HG02981 (cell line): ENCODE data around the gene MYO16.
"Not testable (repeated sequence)": the region's sequence is repeated elsewhere in the genome, so short reads cannot be mapped to it uniquely, and the experiment has no call there.

Experiments used
- ATAC-seq: cut with Tn5 transposase; IDR thresholded peaks from one replicate; pipeline ENCODE4 v1.9.1; 2021; ENCODE audit warnings: mild to moderate bottlenecking, moderate library complexity; ENCODE audit not compliant: unreplicated experiment

The MYO16 gene

DNA sequence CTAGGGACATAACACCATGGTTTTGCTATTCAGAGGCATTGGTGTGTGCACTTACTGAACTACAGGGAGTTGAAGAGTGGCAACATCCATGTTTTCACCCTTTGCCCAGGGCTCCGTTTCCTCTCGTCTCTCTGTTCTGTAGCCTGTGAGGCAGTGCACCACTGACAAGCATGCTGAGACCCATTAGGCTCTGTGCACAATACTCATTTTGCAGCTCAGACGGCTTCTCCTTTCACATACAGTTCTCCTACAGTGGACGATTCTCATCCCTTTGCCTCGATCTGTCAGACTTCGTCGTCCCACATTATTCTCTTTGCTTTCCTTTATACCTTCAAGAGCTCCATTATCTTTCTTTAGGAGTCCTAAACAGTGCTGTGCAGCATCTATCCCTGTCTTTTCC, 403.7 kb downstream of the MYO16 start:
- ATAC-seq = no peak

DNA sequence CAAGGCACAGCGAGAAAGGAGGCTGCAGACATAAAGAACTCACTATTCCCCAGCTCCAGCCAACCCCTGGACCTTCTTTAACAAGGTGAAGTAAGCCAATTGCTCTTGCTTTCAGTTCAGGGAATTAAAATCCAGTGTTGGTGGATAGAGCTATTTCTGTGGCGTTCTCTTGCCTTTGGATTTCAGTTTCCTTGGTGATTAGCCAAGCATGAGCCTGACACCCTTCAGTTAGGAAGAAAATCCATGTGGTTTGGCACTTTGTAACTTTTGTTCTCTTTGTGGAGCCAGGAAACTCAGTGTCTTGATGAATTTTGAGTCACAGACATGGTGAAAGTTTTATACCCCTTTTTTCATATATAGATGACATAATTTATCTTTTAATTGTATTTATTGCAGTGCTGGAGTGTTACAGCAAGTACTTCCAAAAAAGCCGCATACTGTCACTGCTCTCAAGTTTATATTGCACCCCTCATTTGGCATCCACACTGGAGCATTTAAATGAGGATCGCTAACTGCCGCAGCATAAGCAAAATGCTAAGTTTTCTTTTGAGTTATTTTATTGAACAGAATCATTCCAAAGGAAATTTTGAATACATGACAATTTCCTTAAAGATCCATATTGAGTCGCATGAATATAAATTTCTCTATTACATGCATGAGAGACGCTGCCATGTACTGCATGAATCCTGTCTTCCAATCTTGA, 406.8 kb downstream of the MYO16 start:
- ATAC-seq = no peak

DNA sequence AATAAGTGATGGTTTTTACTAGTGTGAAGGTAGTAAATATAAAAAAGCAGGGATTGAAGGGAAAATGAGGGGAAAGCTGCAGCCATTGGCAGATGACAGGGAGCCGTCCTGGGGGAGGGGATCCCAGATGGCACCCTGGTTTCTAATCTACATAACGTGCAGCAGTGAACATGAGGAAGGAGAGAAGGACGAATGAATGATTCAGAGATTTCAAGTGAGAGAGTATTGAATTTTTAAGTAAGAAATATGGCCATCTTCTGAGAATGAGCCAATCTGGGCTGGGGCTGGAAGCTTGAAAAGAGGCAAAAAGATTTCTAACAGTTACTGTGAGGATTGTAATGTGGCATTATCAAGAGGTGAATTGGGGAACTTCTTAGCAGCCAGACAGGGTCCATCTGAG, 414.2 kb downstream of the MYO16 start:
- ATAC-seq = no peak

DNA sequence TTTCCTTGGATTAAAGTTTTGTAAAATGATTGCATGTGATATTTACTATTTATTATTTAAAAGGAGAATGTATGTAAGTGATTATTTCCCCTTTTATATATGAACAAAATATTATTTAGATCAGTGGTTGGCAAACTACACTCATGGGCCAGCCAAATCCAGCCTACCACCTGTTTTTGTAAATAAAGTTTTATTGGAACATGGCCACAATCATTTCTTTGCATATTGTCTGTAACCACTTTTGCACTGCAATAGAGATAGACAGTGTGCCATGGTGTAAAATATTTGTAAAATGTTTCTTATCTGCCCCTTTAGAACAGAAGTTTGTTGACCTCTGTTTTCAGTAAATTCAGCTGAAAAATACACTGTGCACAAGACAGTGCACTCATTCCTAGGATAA, 426.4 kb downstream of the MYO16 start:
- ATAC-seq = no peak

DNA sequence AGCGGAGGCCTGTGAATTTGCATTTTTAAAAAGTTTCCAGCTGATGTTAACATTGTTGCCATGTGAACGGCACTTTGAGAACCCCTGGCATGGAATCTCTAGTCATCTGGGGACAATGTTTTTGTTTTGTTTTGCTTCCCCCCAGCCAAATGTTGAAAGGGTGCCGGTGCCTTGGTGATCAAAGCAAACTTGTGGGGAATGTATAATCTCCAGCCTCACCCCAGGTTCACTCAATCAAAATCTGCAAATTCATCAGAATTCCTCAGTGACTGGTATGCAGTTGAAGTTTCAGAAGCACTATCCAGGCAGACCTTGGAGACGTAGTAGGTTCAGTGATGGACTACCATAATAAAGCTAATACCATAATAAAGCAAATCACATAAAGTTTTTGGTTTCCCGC, 428.7 kb downstream of the MYO16 start:
- no peak for ATAC-seq

DNA sequence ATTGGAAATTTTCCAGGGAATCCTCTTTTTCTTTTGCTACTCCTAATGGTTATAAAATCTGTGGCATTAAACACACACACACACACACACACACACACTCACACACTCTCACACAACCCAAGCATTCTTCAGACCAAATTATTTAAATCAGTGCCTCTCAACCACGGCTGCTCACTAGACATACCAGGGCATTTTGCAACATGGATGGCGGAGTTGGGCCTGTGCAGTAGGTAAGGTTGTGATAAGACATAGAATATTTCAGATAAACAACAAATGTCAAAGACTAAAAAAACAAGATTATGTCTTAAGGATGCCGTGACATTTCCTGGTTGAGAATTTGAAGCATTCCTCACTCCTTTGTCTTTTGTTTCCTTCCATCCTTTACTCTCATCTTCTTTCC, 443.1 kb downstream of the MYO16 start:
- no peak for ATAC-seq

DNA sequence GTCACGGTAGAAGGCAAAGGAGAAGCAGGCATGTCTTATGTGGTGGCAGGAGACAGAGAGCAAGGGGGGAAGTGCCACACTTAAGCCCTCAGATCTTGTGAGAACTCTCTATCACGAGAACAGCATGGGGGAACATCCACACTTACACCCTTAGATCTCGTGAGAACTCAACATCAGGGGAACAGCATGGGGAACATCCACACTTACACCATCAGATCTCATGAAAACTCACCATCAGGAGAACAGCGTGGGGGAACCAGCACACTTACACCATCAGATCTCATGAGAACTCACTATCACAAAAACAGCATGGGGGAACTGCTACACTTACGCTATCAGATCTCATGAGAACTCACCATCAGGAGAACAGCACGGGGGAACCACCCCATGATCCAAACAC, 445.0 kb downstream of the MYO16 start:
- no peak for ATAC-seq

DNA sequence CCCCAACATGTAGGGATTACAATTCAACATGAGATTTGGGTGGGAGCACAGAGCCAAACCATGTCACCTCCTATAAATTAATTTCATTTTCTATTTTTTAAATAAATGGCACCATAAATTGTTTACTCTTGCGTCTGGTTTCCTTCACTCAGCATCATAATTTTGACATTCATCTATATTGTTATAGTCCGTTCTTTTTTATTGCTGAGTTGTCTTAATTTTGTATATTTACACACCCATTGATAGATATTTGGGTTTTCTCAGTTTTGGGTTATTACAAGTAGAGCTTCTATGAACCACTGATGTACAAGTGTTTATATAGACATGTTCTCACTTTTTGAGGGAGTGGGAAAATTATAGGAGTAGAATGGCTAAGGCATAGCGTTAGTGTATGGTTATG, 445.4 kb downstream of the MYO16 start:
- no peak for ATAC-seq

DNA sequence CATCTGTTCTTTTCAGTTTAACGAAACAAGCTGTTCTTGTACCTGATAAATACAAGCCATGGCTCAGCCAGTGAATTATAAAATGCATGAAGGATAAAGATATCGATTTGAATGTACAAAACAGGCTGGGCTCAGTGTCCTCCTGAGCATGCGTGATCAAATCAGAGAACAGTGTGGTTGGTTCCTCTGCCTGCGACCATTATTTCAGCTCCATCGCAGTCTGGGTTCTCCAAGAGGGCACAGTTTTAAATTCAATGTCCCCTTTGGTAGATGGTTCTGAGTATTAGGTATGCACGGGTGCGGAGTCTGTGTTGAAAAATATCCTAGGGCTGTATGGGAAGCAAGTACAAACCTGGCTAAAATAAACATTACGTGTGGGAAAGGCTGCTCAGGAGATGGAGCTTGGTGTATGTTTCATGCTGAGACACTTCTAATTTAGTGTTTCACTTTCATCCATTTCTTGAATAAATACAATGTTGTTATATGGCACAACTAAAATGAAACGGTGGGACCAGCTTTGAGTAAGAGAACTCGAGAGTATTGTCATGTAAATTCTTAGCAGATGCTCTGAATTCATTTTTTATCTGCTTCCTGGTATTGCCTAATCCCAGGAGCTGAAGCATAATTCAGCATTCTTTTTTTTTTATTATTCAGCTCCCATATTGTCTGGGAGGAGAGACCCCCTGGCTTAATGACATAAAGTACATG, 458.7 kb downstream of the MYO16 start:
- ATAC-seq = no peak

DNA sequence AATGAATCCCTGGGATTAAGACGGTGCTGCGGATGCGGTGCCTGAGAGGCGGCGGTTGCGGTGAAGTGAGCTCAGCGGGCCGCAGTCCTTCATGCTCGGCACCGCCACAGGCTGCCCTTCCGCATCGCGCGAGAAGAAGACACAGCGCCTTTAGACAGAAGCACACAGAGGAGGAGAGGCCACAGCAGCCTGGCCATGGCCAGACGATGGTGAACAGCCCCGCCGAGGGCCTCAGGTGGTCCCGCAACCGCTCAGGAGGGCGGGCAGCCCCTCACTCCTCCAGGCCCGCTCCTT, 459.2 kb downstream of the MYO16 start:
- no peak for ATAC-seq

DNA sequence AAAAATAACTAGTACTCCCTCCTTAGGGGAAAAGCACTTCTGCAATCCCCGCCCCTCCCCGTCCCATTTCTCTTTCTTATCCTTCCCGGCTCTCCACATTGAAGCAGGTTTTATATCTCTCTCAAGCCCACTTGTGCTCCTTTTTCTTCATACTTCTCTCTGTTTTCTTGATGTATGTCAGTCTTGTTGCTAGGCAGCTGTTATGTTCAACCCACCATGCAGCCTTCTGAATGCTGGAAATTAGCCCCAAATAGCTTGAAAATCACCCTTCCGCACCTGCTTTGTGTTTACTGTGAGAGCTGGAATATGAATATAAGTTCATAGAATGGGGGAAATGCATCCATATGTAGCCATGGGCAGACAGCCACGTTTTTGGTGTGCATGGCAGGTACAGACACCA, 461.4 kb downstream of the MYO16 start:
- no peak for ATAC-seq

DNA sequence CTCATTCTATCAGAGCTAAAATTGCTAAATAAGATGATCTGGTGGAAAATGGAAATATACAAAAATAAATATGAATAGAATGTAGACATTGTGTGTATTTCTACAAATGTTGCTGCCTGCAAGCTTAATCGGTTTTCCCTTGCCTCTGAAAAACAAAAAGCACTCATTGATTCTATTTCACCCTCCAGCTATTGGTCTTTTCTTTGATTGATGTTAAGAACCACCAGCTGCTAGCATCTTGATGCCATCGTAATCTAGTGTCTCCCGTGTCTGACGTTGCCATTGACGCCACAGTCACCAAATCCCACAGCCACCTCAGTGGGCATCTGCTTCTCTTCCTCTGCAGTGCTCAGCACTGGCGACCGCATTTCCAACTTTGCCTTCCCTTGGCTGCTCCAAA, 461.8 kb downstream of the MYO16 start:
- ATAC-seq = no peak

DNA sequence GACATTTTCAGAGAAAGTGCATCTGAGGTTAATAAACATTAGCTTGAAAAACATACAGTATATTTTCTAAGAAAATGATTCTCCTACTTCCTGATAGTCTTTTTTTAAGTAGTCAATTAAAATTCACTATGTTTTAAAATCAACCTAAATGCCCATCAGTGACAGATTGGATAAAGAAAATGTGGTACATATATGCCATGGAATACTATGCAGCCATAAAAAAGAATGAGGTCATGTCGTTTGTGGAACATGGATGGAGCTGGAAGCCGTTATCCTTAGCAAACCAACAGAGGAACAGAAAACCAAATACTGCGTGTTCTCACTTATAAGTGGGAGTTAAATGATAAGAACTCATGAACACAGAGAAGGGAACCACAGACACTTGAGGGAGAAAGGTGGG, 462.8 kb downstream of the MYO16 start:
- ATAC-seq = not testable (repeated sequence)

DNA sequence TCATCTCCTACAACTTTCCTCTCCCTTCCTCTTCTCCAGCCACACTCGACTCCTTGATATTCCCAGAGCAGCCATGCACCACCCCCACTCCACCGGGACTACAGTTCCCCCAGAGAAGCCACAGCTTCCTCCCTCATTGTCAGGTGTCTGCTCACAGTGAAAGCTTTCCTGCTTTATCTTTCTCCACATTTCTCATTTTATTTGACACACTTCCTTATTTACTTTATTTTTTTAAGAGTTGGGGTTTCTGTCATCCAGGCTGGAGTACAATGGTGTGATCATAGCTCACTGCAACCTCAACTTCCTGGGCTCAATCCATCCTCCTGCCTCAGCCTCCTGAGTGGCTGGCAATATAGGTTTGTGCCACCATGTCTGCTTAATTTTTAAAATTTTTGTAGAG, 464.6 kb downstream of the MYO16 start:
- ATAC-seq = no peak

DNA sequence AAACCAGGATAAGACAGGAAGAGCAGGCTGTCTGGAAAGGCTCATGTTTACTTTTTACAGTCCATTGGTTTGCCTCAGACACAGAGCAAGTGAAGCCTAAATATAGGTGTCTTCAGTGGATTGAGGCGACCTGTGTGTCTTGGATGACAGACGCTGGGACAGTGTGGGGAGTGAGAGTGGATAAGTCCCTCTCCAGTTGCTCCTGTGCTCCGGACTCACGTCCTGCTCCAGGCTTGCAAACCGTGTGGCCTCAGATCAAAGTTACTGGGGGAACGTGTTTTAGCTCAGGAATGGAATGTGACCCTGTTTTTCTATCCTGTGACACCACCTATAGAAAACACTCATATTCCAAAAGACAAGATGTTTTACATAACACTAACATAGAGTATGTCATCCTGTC, 465.7 kb downstream of the MYO16 start:
- no peak for ATAC-seq

DNA sequence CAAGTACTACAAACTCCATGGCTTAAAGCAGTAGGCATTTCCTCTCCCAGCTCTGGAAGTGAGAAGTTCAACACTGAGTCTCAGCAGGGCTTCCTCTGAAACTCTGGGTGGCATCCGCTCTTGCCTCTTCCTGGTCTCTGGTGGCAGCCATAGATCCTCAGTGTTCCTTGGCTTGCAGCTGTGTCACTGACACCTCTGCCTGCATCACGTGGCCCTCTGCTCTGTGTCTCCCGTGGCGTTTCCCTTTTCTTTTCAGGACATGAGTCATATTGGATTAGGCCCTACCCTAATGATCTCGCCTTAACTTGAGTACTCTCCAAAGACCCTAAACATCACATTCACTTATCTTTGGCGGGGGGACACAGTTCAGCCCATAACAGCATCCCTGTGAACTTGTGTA, 466.7 kb downstream of the MYO16 start:
- no peak for ATAC-seq

DNA sequence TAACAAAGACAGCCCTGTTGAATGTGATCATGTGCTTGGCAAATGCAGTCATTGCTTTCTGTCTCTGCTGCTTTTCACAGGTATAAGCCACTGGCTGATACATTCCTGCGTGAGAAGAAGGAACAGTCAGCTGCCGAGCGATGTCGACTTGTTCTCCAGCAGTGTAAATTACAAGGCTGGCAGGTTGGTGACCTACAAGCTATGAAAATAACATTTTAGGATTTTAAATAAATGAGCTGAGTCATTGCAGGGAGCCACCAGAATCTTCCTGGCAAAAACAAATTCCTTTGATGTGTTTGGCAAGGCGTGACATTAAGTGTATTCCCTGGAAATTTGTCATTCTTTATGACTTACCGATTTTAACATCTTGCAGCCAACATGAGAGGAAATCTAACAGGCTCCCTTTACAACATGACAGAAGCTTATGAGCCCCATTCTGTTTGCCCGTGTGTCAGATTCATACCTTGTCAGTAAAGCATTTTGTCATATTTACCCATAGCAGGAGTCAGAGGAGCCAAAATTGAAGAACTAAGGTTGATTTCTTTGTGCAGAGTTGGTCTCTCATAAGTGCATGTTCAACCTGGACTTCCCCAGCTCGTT, 471.4 kb downstream of the MYO16 start:
- no peak for ATAC-seq

DNA sequence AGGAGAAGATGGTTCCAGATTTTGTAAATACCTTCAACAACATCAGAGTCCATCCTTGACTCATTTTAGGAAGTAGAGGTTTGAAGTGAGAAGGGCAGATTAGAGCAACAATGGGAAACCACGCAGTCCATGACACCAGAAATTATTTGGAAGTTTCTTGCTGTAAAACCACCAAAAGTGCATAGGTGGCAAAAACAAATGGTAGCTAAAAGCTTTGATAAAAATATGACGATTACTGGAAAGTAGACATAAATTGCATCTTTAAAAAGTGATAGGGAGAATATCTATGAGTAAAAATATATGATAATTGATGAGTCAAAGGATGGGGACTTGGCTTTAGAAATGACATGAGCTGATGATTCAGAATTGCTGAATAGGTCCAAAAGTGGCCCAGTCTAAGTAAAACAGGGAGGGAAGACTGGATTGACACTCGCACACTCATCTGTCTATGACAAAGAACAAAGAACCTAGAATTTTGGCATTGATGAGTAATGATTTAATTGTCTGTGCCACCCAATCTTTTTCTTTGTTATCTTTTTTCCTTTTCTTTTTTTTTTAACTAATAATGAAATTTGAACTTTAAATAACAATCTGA, 472.2 kb downstream of the MYO16 start:
- no peak for ATAC-seq

DNA sequence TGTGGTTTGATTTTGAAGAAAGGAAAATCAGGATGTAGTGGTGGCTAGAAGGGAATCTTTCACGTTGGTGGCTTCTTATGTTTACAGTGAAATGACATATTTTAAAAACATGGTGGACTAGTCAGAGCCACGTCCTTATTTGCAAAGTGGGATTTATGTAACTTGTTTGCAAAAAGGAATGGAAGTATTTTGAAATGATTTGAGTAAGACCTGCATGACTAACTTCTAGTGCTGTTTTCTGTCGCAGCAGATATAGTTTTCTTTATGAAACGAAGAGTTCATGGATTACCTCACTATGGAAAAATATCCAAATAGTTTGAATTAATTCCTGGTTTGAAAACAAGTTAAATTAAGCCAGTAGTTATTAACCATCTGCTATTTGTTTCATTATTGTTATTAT, 476.5 kb downstream of the MYO16 start:
- ATAC-seq = no peak

DNA sequence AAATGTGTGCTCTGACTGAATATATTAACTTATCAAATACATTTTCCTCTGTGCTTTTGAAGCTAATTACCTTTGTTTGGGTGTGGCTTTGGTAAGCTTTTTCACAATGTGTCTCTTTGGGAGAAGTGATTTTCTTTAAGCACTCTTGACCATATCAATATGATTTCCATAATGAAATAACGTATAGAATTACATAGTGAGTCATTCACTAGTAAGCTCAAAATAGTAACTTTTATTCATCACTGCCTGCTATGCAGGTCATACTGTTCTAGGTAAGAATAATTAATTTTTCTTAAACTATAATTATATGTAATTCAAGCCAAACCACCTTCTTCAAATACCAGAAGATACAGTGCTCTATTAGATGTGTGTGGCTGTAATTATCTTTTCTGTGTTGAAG, 480.7 kb downstream of the MYO16 start:
- no peak for ATAC-seq

DNA sequence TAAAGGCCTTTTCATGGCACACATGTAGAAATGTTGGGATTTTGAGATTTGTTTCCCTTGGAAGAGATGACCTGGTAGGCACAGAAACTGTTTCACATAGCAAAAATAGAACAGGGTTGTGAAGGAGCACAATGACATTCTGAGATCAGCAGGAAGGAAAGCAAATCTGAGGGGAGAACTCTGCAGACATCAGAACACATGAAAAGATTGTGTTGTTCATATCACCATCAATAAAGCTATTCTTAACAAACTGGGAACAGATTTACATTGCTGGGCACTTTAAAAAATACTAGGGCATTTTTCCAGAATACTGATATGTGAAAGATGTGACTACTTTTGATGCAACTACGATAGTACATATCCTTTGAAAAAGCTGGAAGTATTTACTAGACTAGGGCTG, 481.7 kb downstream of the MYO16 start:
- ATAC-seq = no peak

DNA sequence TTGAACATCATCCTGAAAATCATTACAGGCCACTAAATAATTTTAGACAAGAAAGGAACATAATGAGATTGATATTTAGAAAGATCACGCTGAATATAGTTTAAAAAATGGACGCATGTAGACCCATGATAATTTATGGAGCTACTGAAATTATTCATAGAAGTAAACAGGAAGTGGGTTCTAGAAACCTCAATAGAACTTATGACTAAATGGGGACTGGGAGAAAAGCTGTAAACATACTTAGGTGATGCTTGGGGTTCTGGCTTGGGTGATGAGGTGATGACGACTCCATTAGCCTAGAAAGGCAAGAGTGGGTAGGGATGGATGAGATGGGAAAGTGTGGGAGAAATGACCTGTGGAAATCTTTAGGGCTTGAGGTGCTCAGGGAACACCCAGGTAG, 484.0 kb downstream of the MYO16 start:
- peak; percentile 79 for ATAC-seq
